H9 (cell line): Measurements from ENCODE around the gene RGS13. TPM values are rescaled to one million over a fixed set of nuclear protein-coding genes. Genes with fewer than 3 reads are reported as not detected.

Experiments
- DNase-seq: peaks from one replicate; pipeline ENCODE4 v3.0.0-alpha.2; 2017
- H2AFZ ChIP-seq: one replicate; pipeline ENCODE4 v1.6.1; 2013; ENCODE audit warnings: mild to moderate bottlenecking, low read length, control low read depth, moderate library complexity
- H2AK5ac ChIP-seq: 2 replicates; pipeline ENCODE4 v1.6.1; 2013; ENCODE audit warnings: low read length, control low read depth, mixed read lengths; ENCODE audit not compliant: insufficient read length
- H2BK120ac ChIP-seq: one replicate; pipeline ENCODE4 v1.6.1; 2013; ENCODE audit warnings: low read depth, mild to moderate bottlenecking, low read length, control low read depth, inconsistent platforms; ENCODE audit not compliant: poor library complexity, severe bottlenecking
- H2BK12ac ChIP-seq: 2 replicates; pipeline ENCODE4 v1.6.1; 2013; ENCODE audit warnings: low read length, control low read depth, mixed read lengths, low read depth; ENCODE audit not compliant: insufficient read length
- H2BK15ac ChIP-seq: 2 replicates; pipeline ENCODE4 v1.6.1; 2013; ENCODE audit warnings: low read depth, low read length, control low read depth
- H2BK20ac ChIP-seq: one replicate; pipeline ENCODE4 v1.6.1; 2013; ENCODE audit warnings: low read depth, mild to moderate bottlenecking, low read length, control low read depth, inconsistent platforms; ENCODE audit not compliant: poor library complexity, severe bottlenecking
- H2BK5ac ChIP-seq: 2 replicates; pipeline ENCODE4 v1.6.1; 2013; ENCODE audit warnings: low read length, control low read depth, mixed read lengths; ENCODE audit not compliant: insufficient read length
- H3K14ac ChIP-seq: 2 replicates; pipeline ENCODE4 v1.6.1; 2013; ENCODE audit warnings: low read length, control low read depth; ENCODE audit not compliant: insufficient read depth
- H3K18ac ChIP-seq: 2 replicates; pipeline ENCODE4 v1.6.1; 2013; ENCODE audit warnings: low read depth, mild to moderate bottlenecking, mixed read lengths, low read length, control low read depth; ENCODE audit not compliant: insufficient read length
- H3K23ac ChIP-seq: 2 replicates; pipeline ENCODE4 v1.6.1; 2013; ENCODE audit warnings: low read length, control low read depth, mixed read lengths, low read depth; ENCODE audit not compliant: insufficient read length
- H3K23me2 ChIP-seq: 2 replicates; pipeline ENCODE4 v1.6.1; 2013; ENCODE audit warnings: low read depth, mild to moderate bottlenecking, mixed read lengths, low read length, control low read depth; ENCODE audit not compliant: insufficient read length, poor library complexity, severe bottlenecking
- H3K27ac ChIP-seq: 2 replicates; pipeline ENCODE4 v1.5.1; 2013; ENCODE audit warnings: low read length, control low read depth, mixed read lengths, low read depth; ENCODE audit not compliant: insufficient read length
- H3K27me3 ChIP-seq: 2 replicates; pipeline ENCODE4 v1.6.1; 2013; ENCODE audit warnings: low read length, control low read depth, inconsistent platforms; ENCODE audit not compliant: insufficient read depth
- H3K4ac ChIP-seq: 2 replicates; pipeline ENCODE4 v1.6.1; 2013; ENCODE audit warnings: low read depth, mild to moderate bottlenecking, control low read depth, inconsistent platforms, low read length, moderate library complexity
- H3K4me1 ChIP-seq: 2 replicates; pipeline ENCODE4 v1.6.1; 2013; ENCODE audit warnings: low read length, control low read depth, inconsistent platforms; ENCODE audit not compliant: insufficient read depth
- H3K4me2 ChIP-seq: 2 replicates; pipeline ENCODE4 v1.6.1; 2013; ENCODE audit warnings: low read length, control low read depth, mixed read lengths; ENCODE audit not compliant: insufficient read length, insufficient read depth
- H3K56ac ChIP-seq: 2 replicates; pipeline ENCODE4 v1.6.1; 2013; ENCODE audit warnings: low read depth, mild to moderate bottlenecking, mixed read lengths, low read length, control low read depth; ENCODE audit not compliant: insufficient read length
- H3K79me1 ChIP-seq: 2 replicates; pipeline ENCODE4 v1.6.1; 2013; ENCODE audit warnings: low read depth, mild to moderate bottlenecking, moderate library complexity, low read length, control low read depth, inconsistent platforms; ENCODE audit not compliant: insufficient read depth, poor library complexity, severe bottlenecking
- H3K79me2 ChIP-seq: 2 replicates; pipeline ENCODE4 v1.6.1; 2013; ENCODE audit warnings: low read length, control low read depth, inconsistent platforms; ENCODE audit not compliant: insufficient read depth
- H3K9ac ChIP-seq: 2 replicates; pipeline ENCODE4 v1.6.1; 2013; ENCODE audit warnings: low read length, control low read depth, mixed read lengths; ENCODE audit not compliant: insufficient read length; ENCODE audit errors: extremely low read depth
- H3K9me3 ChIP-seq: one replicate; pipeline ENCODE4 v1.6.1; 2013; ENCODE audit warnings: low read depth, low read length, inconsistent platforms; ENCODE audit not compliant: control insufficient read depth
- H3T11ph ChIP-seq: one replicate; pipeline ENCODE4 v1.6.1; 2013; ENCODE audit warnings: mild to moderate bottlenecking, low read length, control low read depth, inconsistent platforms
- H4K20me1 ChIP-seq: one replicate; pipeline ENCODE4 v1.6.1; 2013; ENCODE audit not compliant: control insufficient read depth, insufficient read length, insufficient read depth
- H4K5ac ChIP-seq: 2 replicates; pipeline ENCODE4 v1.6.1; 2013; ENCODE audit warnings: low read depth, mild to moderate bottlenecking, mixed read lengths, low read length, control low read depth; ENCODE audit not compliant: insufficient read length
- H4K8ac ChIP-seq: replicated peaks from 2 replicates; pipeline ENCODE4 v1.6.1; 2013; ENCODE audit warnings: low read length, control low read depth, mixed read lengths, low read depth; ENCODE audit not compliant: insufficient read length
- H4K91ac ChIP-seq: 2 replicates; pipeline ENCODE4 v1.6.1; 2013; ENCODE audit warnings: low read depth, mild to moderate bottlenecking, moderate library complexity, mixed read lengths, low read length, control low read depth; ENCODE audit not compliant: insufficient read length
- H3K27ac Mint-ChIP-seq, 3 experiments: 2 replicates in 2 of 3; 3 replicates in 1 of 3; pipeline ENCODE4 v1.8.0; 2020 to 2021; ENCODE audit warnings: mixed read lengths in 3 of 3, mild to moderate bottlenecking in 1 of 3, moderate library complexity in 1 of 3
- H3K27me3 Mint-ChIP-seq: 2 replicates; pipeline ENCODE4 v1.8.0; 2021; ENCODE audit warnings: low read depth, mild to moderate bottlenecking, moderate library complexity, mixed read lengths
- H3K36me3 Mint-ChIP-seq, 3 experiments: 2 replicates in 2 of 3; 3 replicates in 1 of 3; pipeline ENCODE4 v1.8.0; 2020 to 2021; ENCODE audit warnings: low read depth in 3 of 3, mixed read lengths in 3 of 3; ENCODE audit not compliant: insufficient read depth in 1 of 3
- H3K4me1 Mint-ChIP-seq, 2 experiments: 2 replicates each; pipeline ENCODE4 v1.8.0; 2020; ENCODE audit warnings: mixed read lengths in 2 of 2
- H3K4me3 Mint-ChIP-seq, 2 experiments: 2 replicates in 1 of 2; 3 replicates in 1 of 2; pipeline ENCODE4 v1.8.0; 2020 to 2021; ENCODE audit warnings: mild to moderate bottlenecking in 2 of 2, mixed read lengths in 2 of 2, moderate library complexity in 1 of 2
- H3K9me3 Mint-ChIP-seq, 2 experiments: 2 replicates in 1 of 2; 3 replicates in 1 of 2; pipeline ENCODE4 v1.8.0; 2020; ENCODE audit warnings: mild to moderate bottlenecking in 2 of 2, mixed read lengths in 2 of 2, moderate library complexity in 1 of 2
- CTCF ChIP-seq: fragments of 200-600 bp; sonication (generic); conservative IDR thresholded peaks from 3 replicates; pipeline ENCODE4 v1.8.0; 2021; ENCODE audit warnings: antibody characterized with exemption, mild to moderate bottlenecking
- WGBS: extraction: QIAGEN DNeasy Blood & Tissue Kit; methylation state at CpG from one replicate; pipeline ENCODE4 v1.1.7; 2013; ENCODE audit warnings: missing lambda C conversion rate, low lambda C conversion rate, mixed read lengths; ENCODE audit not compliant: insufficient read length; ENCODE audit errors: extremely low coverage; 5-methylcytosine and 5-hydroxymethylcytosine counted together
- total RNA-seq: library from RNA; stranded (reverse); gene quantifications from 2 replicates; pipeline ENCODE4 v1.2.1, GENCODE V29; 2021

Gene RGS13
- total RNA-seq, 1 experiment from 2014 or later, result not detected

DNA sequence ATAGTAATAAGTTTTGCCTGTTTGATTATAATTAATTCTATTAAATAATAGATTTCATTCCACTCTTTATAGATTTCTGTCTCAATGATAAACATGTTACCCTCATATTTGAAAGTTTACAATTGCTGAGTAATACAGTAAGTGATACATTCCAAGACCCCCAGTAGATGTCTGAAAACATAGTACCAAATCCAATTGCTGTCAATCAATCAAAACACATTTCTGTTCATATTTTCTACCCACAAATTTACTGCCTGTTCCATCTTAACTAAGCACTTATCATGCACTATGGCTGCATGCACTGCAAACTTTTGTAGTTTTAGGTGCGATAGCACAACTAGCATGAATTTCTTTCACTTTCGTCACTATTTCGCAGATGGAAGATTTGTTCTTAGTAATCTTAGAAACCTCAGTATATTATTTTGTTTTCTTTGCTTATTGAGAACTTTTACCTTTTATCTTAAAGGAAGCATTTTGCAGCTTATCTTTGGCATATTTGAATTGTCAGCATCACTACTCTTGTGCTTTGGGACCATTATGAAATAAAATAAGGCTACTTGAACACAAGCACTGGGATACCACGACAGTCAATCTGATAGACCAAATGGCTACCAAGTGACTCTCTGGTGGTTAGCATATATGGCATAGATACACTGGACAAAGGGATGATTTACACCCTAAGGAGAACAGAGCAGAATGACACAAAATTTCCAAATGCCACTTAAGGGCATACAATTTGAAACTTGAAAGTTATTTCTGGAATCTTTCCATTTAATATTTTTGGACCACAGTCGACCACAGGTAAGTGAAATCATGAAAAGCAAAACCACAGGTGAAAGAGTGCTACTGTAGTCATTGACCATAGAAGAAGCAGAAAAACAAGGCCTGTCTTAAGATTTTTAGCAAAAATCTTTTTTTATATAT lies 67.6 kb downstream of the RGS13 start:
- Histone ChIP-seq H3K4me2 (no peak overlapping the region), H2BK20ac (no peak overlapping the region), H3K79me1 (no peaks in the 10 kb centered on the region), H3K23ac (no peak overlapping the region), H3K23me2 (no peaks in the 10 kb centered on the region), H4K20me1 (no peaks in the 10 kb centered on the region), H3K27me3 (no peaks in the 10 kb centered on the region), H3K27ac (no peak overlapping the region), H2BK5ac (no peak overlapping the region), H3K56ac (no peak overlapping the region), H3K14ac (no peak overlapping the region), H4K91ac (no peak overlapping the region), H2AK5ac (no peak overlapping the region), H3K4me1 (no peaks in the 10 kb centered on the region), H4K8ac (no peak overlapping the region), H3K79me2 (no peaks in the 10 kb centered on the region), H3K9me3 (no peaks in the 10 kb centered on the region), H2AFZ (no peak overlapping the region), H3K9ac (no peak overlapping the region), H2BK15ac (no peak overlapping the region), H3T11ph (no peak overlapping the region), H3K4ac (no peak overlapping the region), H2BK120ac (no peak overlapping the region), H4K5ac (no peak overlapping the region), H3K18ac (no peak overlapping the region), H2BK12ac (no peak overlapping the region)
- Mint-ChIP-seq H3K27me3 (no peaks in the 10 kb centered on the region), H3K27ac (no peak overlapping the region), H3K36me3 (no peaks in the 10 kb centered on the region), H3K9me3 (no peaks in the 10 kb centered on the region), H3K4me1 (no peaks in the 10 kb centered on the region), H3K4me3 (no peak overlapping the region)
- TF ChIP-seq CTCF, result no peak
- no peak for DNase-seq
- WGBS, result no CpG with 5 or more reads among the region's 5 CpGs
